22Rv1 (cell line): ENCODE results near the gene IRX3.

ENCODE experiments used
- ZFX ChIP-seq: fragments of 450-650 bp; IDR thresholded peaks from 2 replicates; pipeline ENCODE4 v1.6.1; 2017; ENCODE audit warnings: antibody characterized with exemption, borderline replicate concordance
- TF ChIP-seq, protein P1 (sequence below): fragments of 450-650 bp; IDR thresholded peaks from 2 replicates; pipeline ENCODE4 v1.5.1; 2017; ENCODE audit warnings: mild to moderate bottlenecking

DNA sequence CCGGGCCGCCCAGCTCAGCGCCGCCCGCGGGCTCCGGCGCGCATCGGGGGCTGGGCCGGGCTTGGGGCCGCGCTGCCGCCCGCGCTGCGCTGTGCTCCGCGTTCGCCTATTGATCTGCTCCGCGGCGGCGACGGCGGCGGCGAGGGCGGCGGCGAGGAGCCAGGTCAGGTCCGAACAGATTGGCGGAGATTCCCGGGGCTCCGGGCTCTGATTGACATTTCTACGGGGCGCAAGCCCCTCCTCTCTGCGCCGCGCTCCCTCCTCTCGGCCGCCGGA lies 559 bp downstream of the IRX3 start:
- TF ChIP-seq, protein P1, sequence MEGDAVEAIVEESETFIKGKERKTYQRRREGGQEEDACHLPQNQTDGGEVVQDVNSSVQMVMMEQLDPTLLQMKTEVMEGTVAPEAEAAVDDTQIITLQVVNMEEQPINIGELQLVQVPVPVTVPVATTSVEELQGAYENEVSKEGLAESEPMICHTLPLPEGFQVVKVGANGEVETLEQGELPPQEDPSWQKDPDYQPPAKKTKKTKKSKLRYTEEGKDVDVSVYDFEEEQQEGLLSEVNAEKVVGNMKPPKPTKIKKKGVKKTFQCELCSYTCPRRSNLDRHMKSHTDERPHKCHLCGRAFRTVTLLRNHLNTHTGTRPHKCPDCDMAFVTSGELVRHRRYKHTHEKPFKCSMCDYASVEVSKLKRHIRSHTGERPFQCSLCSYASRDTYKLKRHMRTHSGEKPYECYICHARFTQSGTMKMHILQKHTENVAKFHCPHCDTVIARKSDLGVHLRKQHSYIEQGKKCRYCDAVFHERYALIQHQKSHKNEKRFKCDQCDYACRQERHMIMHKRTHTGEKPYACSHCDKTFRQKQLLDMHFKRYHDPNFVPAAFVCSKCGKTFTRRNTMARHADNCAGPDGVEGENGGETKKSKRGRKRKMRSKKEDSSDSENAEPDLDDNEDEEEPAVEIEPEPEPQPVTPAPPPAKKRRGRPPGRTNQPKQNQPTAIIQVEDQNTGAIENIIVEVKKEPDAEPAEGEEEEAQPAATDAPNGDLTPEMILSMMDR = no peak
- no peak for TF ChIP-seq ZFX
